SK-MEL-5 (cell line): ENCODE data around the gene FBRSL1. TPM values are rescaled to one million over a fixed set of nuclear protein-coding genes. Genes with fewer than 3 reads are reported as not detected.

ENCODE experiments used
- DNase-seq: peaks from one replicate; pipeline ENCODE4 v3.0.0-alpha.2; 2016; ENCODE audit warnings: low read depth, low spot score
- in situ Hi-C: cut with HindIII; loops from 2 replicates; pipeline ENCODE4 v1.10.0; 2016; ENCODE audit warnings: low sequenced_read_pairs, high pct_unique_total_duplicates, low pct_unique_long_range_greater_than_20kb
- total RNA-seq: library from RNA; depleted of rRNA; stranded (reverse); fragments of >200 nt; shearing (Covaris generic); gene quantifications from 2 replicates; pipeline ENCODE4 v1.2.3, GENCODE V29; 2014

The FBRSL1 gene
- total RNA-seq, 1 experiment from 2014 or later, result 4.1 TPM

GRCh38 chr12:132537836-132538662, 48.1 kb downstream of the FBRSL1 start:
- in situ Hi-C loops, result no loop called here
- DNase-seq, result no peak

GRCh38 chr12:132538663-132538990, 48.7 kb downstream of the FBRSL1 start:
- no peak for DNase-seq
- in situ Hi-C loops, result no loop called here

GRCh38 chr12:132539016-132539773, 49.2 kb downstream of the FBRSL1 start:
- in situ Hi-C loops, result no loop called here
- DNase-seq, result no peak

- in situ Hi-C loops, result no loop called here
Measured at GRCh38 chr12:132540436-132540835, 50.5 kb downstream of the FBRSL1 start.

GRCh38 chr12:132541200-132541599, 51.2 kb downstream of the FBRSL1 start:
- in situ Hi-C loops, result no loop called here
- no peak for DNase-seq

More at GRCh38 chr12:132540436-132540835, 50.5 kb downstream of the FBRSL1 start:
- DNase-seq, result no peak

GRCh38 chr12:132541996-132542395, 52.0 kb downstream of the FBRSL1 start:
- in situ Hi-C loops, result no loop called here
- DNase-seq, result no peak

- DNase-seq, result no peak
- in situ Hi-C loops, result no loop called here
Measured at GRCh38 chr12:132542661-132543060, 52.7 kb downstream of the FBRSL1 start.

- in situ Hi-C loops, result no loop called here
- no peak for DNase-seq
Measured at GRCh38 chr12:132543298-132544079, 53.5 kb downstream of the FBRSL1 start.

- DNase-seq, result no peak
- in situ Hi-C loops, result no loop called here
Measured at GRCh38 chr12:132544080-132544397, 54.1 kb downstream of the FBRSL1 start.

GRCh38 chr12:132544498-132544897, 54.5 kb downstream of the FBRSL1 start:
- no peak for DNase-seq
- in situ Hi-C loops, result no loop called here

GRCh38 chr12:132545164-132545953, 55.4 kb downstream of the FBRSL1 start:
- DNase-seq, result no peak
- in situ Hi-C loops, result no loop called here

- in situ Hi-C loops, result no loop called here
- DNase-seq, result no peak
Measured at GRCh38 chr12:132545955-132546354, 56.0 kb downstream of the FBRSL1 start.

- DNase-seq, result no peak
- in situ Hi-C loops, result no loop called here
Measured at GRCh38 chr12:132546647-132547046, 56.7 kb downstream of the FBRSL1 start.

- no peak for DNase-seq
- in situ Hi-C loops, result no loop called here
Measured at GRCh38 chr12:132547205-132547740, 57.3 kb downstream of the FBRSL1 start.

- in situ Hi-C loops, result no loop called here
- no peak for DNase-seq
Measured at GRCh38 chr12:132548430-132549058, 58.6 kb downstream of the FBRSL1 start.

GRCh38 chr12:132549059-132549458, 59.1 kb downstream of the FBRSL1 start:
- in situ Hi-C loops, result no loop called here
- DNase-seq, result no peak
